Stimulated activated naive CD8-positive, alpha-beta T cell treated with anti-CD3 and anti-CD28 coated beads, Interleukin-15, amount 100 ng/mL, for 72 hours (primary cell): ENCODE results near the gene POLR1H.

Experiments used
- ATAC-seq: fragments of 150-1000 bp; cut with Tn5 transposase; 2 replicates; pipeline ENCODE4 v1.10.0; 2021; ENCODE audit warnings: mild to moderate bottlenecking, moderate library complexity
- DNase-seq, 2 donors: peaks; one replicate each; pipeline ENCODE4 v3.0.0; 2021 to 2022
- H3K27ac Mint-ChIP-seq, 2 donors: one replicate each; pipeline ENCODE4 v1.8.0; 2022; ENCODE audit warnings: mild to moderate bottlenecking in 2 of 2, mixed read lengths in 2 of 2, moderate library complexity in 2 of 2
- H3K27me3 Mint-ChIP-seq: one replicate; pipeline ENCODE4 v1.8.0; 2022; ENCODE audit warnings: mixed read lengths
- H3K4me1 Mint-ChIP-seq: one replicate; pipeline ENCODE4 v1.8.0; 2022; ENCODE audit warnings: mild to moderate bottlenecking, mixed read lengths
- H3K4me3 Mint-ChIP-seq, 2 donors: one replicate each; pipeline ENCODE4 v1.8.0; 2022; ENCODE audit warnings: mild to moderate bottlenecking in 2 of 2, mixed read lengths in 2 of 2, moderate library complexity in 1 of 2
- H3K9me3 Mint-ChIP-seq, 2 donors: one replicate each; pipeline ENCODE4 v1.8.0; 2022; ENCODE audit warnings: mixed read lengths in 2 of 2

POLR1H gene

GRCh38 chr6:30073489-30074235 lies 12.6 kb downstream of the POLR1H start:
- Mint-ChIP-seq H3K9me3 (no peaks in the 10 kb centered on the region), H3K4me3 (peak overlapping the region in 1 of 2 donors; percentile 75), H3K27me3 (peaks cover 89% of the 10 kb centered on the region), H3K4me1 (peaks cover 46% of the 10 kb centered on the region), H3K27ac (no peak overlapping the region)
- DNase-seq (no peak), ATAC-seq (no peak)

GRCh38 chr6:30074331-30075093 lies 13.4 kb downstream of the POLR1H start:
- Mint-ChIP-seq H3K4me1 (peaks cover 44% of the 10 kb centered on the region), H3K27me3 (peaks cover 97% of the 10 kb centered on the region), H3K27ac (no peak overlapping the region), H3K4me3 (peak overlapping the region; percentile 59 to 75), H3K9me3 (no peaks in the 10 kb centered on the region)
- ATAC-seq (no peak), DNase-seq (no peak)

- Mint-ChIP-seq H3K27ac (peak within 1 kb of the TSS in 1 of 2 donors; percentile 69), H3K27me3 (peaks cover 95% of the 10 kb centered on the region), H3K4me3 (peak within 1 kb of the TSS; percentile 72 to 83), H3K9me3 (no peaks in the 10 kb centered on the region), H3K4me1 (peaks cover 40% of the 10 kb centered on the region)
- DNase-seq = no peak
- ATAC-seq = peak; percentile 21
Measured at GRCh38 chr6:30075094-30075789, 14.2 kb downstream of the POLR1H start, which contains the start of gene RNF39. RNF39 (minus strand) TSS chr6:30075769; CDS start chr6:30075585, 184 bp downstream.

- H3K27me3 Mint-ChIP-seq = peaks cover 87% of the 10 kb centered on the region
- H3K4me3 Mint-ChIP-seq = peak overlapping the region; percentile 72 to 83
- ATAC-seq = peak; percentile 33
- H3K27ac Mint-ChIP-seq = peak overlapping the region in 1 of 2 donors; percentile 69
- H3K4me1 Mint-ChIP-seq = peaks cover 32% of the 10 kb centered on the region
- no peaks in the 10 kb centered on the region for H3K9me3 Mint-ChIP-seq
- DNase-seq = no peak
Measured at GRCh38 chr6:30075790-30076732, 15.0 kb downstream of the POLR1H start.

GRCh38 chr6:30077218-30077617 lies 16.2 kb downstream of the POLR1H start:
- no peak overlapping the region for H3K27ac Mint-ChIP-seq
- no peak for ATAC-seq
- peaks cover 23% of the 10 kb centered on the region for H3K4me1 Mint-ChIP-seq
- no peak overlapping the region for H3K4me3 Mint-ChIP-seq
- no peak for DNase-seq
- H3K27me3 Mint-ChIP-seq = peaks cover 76% of the 10 kb centered on the region
- no peaks in the 10 kb centered on the region for H3K9me3 Mint-ChIP-seq

- Mint-ChIP-seq H3K4me1 (no peaks in the 10 kb centered on the region), H3K27ac (no peak overlapping the region), H3K4me3 (no peak overlapping the region), H3K27me3 (peaks cover 68% of the 10 kb centered on the region), H3K9me3 (no peaks in the 10 kb centered on the region)
- DNase-seq = no peak
- ATAC-seq = no peak
Measured at GRCh38 chr6:30087876-30088275, 26.8 kb downstream of the POLR1H start.

- DNase-seq (no peak), ATAC-seq (no peak)
- Mint-ChIP-seq H3K4me1 (no peaks in the 10 kb centered on the region), H3K27me3 (peaks cover 73% of the 10 kb centered on the region), H3K27ac (peak overlapping the region in 1 of 2 donors; percentile 15), H3K4me3 (no peak overlapping the region), H3K9me3 (no peaks in the 10 kb centered on the region)
Measured at GRCh38 chr6:30091577-30092381, 30.7 kb downstream of the POLR1H start.

GRCh38 chr6:30092852-30093543 lies 31.9 kb downstream of the POLR1H start:
- Mint-ChIP-seq H3K27me3 (peaks cover 72% of the 10 kb centered on the region), H3K27ac (no peak overlapping the region), H3K4me1 (peaks cover 10% of the 10 kb centered on the region)

GRCh38 chr6:30093951-30094661 lies 33.0 kb downstream of the POLR1H start:
- Mint-ChIP-seq H3K27me3 (peaks cover 77% of the 10 kb centered on the region), H3K4me3 (no peak overlapping the region), H3K27ac (no peak overlapping the region), H3K4me1 (peaks cover 19% of the 10 kb centered on the region), H3K9me3 (no peaks in the 10 kb centered on the region)
- DNase-seq = no peak
- no peak for ATAC-seq

More at GRCh38 chr6:30092852-30093543, 31.9 kb downstream of the POLR1H start:
- DNase-seq = no peak
- H3K9me3 Mint-ChIP-seq = no peaks in the 10 kb centered on the region
- no peak overlapping the region for H3K4me3 Mint-ChIP-seq
- no peak for ATAC-seq

GRCh38 chr6:30096829-30097228 lies 35.8 kb downstream of the POLR1H start:
- DNase-seq (no peak), ATAC-seq (no peak)
- peaks cover 37% of the 10 kb centered on the region for H3K4me1 Mint-ChIP-seq
- no peak overlapping the region for H3K27ac Mint-ChIP-seq
- no peak overlapping the region for H3K4me3 Mint-ChIP-seq
- no peaks in the 10 kb centered on the region for H3K9me3 Mint-ChIP-seq
- H3K27me3 Mint-ChIP-seq = peaks cover 84% of the 10 kb centered on the region

GRCh38 chr6:30097902-30098768 lies 37.1 kb downstream of the POLR1H start:
- Mint-ChIP-seq H3K27me3 (peaks cover 72% of the 10 kb centered on the region), H3K4me3 (no peak overlapping the region), H3K27ac (peak overlapping the region in 1 of 2 donors; percentile 77), H3K9me3 (no peaks in the 10 kb centered on the region), H3K4me1 (peaks cover 50% of the 10 kb centered on the region)
- ATAC-seq (no peak), DNase-seq (no peak)

- no peak for DNase-seq
- no peak for ATAC-seq
- Mint-ChIP-seq H3K27ac (no peak overlapping the region), H3K27me3 (peaks cover 75% of the 10 kb centered on the region), H3K9me3 (no peaks in the 10 kb centered on the region), H3K4me1 (peaks cover 57% of the 10 kb centered on the region), H3K4me3 (peak overlapping the region; percentile 56 to 61)
Measured at GRCh38 chr6:30100154-30100553, 39.1 kb downstream of the POLR1H start.
